ENCODE data around the gene VARS1.

GRCh38 chr6:31794294-31794865 lies 1.2 kb downstream of the VARS1 start:
- TF ChIP-seq, protein P1, sequence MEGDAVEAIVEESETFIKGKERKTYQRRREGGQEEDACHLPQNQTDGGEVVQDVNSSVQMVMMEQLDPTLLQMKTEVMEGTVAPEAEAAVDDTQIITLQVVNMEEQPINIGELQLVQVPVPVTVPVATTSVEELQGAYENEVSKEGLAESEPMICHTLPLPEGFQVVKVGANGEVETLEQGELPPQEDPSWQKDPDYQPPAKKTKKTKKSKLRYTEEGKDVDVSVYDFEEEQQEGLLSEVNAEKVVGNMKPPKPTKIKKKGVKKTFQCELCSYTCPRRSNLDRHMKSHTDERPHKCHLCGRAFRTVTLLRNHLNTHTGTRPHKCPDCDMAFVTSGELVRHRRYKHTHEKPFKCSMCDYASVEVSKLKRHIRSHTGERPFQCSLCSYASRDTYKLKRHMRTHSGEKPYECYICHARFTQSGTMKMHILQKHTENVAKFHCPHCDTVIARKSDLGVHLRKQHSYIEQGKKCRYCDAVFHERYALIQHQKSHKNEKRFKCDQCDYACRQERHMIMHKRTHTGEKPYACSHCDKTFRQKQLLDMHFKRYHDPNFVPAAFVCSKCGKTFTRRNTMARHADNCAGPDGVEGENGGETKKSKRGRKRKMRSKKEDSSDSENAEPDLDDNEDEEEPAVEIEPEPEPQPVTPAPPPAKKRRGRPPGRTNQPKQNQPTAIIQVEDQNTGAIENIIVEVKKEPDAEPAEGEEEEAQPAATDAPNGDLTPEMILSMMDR (IDR thresholded peaks at IDR 0.05; ENCODE audit: low read depth, low read length): no peak
- no peak for TF ChIP-seq EZH2phosphoT487 (IDR thresholded peaks at IDR 0.05; ENCODE audit: low read depth)
